D341Med (cell line): Measurements from ENCODE around the gene PRKN.

Source experiments
- DNase-seq: peaks from one replicate; pipeline ENCODE4 v3.0.0; 2012; ENCODE audit warnings: low spot score

PRKN gene

DNA sequence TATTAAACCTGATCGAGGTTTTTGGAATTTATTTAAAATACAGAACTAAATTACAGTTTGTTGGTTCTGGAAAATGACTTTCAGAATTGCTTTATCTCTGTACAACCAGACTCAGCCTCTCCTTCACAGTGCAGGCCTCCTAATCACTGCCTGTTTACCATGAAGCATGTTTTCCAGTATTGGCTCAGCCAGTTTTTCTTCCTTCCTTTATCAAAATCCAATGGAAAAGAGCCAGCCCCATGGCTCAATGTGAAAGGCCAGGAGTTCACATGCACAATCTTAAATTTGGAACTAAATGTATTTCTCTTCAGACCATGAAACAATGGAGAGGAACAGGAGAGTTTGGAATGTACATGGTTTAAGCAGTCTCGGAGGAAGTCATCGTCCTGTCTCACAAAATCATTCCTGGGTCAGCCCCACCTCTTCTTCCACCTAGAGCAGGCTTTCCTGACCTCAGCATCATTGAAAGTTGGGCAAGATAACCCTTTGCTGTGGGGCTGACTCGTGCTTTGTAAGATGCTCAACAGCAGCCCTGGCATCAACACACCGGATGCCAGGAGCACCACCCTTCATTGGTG lies 772.8 kb downstream of the PRKN start:
- DNase-seq: no peak

DNA sequence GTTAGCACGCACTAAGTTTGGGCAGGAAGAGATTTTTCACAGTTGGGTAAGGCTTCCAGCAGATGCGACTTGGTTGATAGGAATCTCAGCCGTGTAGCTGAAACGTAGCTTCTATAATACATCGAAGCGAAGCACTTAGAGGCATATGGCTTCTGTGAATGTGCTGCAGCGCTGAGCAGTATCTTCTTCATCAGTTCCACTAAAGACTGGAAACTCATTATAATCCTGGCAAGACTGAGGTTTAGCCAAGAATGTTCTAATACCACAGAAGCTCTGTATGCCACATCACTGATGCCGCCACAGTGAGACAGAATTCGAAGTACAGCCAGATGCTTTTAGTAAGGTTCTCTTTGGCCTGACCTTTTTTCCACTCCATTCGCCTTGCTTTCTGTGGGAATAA lies 773.5 kb downstream of the PRKN start:
- DNase-seq: no peak

DNA sequence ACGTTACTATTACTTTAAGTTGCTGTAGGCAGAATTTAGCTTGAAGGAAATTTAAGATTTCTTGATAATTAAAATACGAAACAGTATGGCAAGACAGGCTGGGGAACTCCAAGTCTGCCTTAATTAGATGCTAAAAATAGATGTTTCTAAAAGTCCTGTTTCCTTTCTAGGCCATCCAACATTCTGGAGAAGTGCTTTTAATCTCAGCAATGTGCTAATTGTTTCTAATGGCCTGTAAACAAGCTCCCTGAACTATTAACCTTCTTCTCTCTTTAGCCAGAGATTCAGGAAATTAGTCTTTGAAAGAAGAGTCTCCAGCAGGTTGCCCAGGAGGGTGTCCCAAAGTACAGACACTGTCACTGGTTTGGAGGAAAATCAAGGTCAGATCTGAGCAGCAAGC lies 776.4 kb downstream of the PRKN start:
- no peak for DNase-seq

DNA sequence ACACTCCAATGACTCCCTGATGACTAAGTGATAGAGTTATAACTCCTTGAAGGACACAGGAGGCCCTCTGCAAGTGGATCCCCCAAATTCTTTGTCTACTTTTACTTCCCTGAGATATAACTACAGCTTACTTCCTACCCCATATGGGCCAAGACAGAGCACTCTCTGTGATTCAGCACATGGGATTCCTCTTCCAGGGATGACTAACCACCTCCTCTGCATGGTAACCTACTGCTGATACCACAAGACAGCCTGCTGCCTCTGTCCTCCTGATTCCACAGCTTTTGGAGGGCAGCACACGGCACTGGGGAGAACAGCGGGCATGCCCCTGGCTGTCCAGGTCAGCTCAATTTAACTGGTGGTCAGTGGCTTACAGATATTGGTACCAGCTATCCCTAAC lies 778.0 kb downstream of the PRKN start:
- no peak for DNase-seq

DNA sequence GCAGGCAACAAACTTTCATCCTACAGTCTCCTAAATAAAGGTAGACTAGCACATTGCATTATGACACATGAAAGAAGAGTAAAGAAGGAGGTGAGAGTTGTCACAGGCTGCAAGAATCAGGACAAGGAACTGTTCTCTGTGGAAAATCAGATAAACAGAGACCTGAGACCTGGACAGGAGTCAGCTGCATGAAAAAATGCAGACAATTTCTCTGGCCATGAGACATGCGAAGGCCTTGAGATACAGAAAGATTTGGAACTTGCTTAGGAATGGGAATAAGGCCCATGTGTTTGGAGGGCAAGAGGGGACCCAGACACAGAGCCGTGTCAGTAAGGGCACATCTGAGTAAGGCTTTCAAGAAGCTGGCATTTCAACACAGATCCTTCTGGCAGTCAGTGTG lies 779.1 kb downstream of the PRKN start:
- no peak for DNase-seq

DNA sequence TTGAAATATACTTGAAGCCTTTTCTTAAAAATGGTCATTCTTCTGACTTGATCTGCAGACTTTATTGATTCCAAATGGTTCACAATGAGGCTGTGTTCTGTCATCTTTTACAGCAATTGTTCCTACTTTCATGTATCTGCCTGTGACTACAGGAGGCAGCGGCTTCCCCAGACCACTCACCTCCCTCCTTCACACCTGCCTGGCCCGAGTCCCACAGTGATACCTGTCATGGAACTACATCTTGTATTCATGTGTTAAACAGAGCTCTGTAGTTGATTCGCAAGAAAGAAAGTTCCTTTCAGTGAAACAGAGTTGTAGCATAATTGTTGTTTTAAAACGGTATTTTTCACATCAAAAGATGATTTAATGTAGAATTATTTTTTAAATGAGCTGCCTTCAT lies 780.2 kb downstream of the PRKN start:
- DNase-seq: no peak

DNA sequence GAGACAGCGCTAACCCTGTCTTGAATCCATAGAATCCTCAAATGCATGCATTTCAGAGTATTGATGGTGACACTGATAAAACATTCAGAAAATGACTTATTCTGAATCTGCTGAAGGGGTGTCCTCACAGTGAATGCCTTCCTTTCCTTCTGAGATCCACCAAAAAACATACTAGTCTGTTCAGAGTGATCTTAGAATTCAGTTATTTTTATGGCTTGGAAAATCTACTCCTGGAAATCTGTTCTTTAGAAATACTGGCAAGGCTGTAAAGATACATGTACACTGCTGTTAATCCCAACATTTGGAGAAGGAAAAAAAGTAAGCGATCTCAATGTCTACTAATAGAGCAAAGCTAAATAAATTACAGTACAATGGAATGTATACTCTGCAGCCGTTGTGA lies 781.1 kb downstream of the PRKN start:
- DNase-seq: no peak

DNA sequence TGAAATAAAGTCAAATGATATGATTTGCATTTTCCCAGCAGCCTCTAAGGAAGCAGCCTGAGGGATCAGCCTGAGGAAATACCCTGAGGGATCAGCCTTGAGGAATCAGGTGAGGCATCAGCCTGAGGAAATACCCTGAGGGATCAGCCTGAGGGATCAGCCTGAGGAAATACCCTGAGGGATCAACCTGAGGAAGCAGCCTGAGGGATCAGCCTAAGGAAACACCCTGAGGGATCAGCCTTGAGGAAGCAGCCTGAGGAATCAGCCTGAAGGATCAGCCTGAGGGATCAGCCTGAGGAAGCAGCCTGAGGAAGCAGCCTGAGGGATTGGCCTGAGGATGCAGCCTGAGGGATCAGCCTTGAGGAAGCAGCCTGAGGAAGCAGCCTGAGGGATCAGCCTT lies 784.0 kb downstream of the PRKN start:
- DNase-seq: no peak

DNA sequence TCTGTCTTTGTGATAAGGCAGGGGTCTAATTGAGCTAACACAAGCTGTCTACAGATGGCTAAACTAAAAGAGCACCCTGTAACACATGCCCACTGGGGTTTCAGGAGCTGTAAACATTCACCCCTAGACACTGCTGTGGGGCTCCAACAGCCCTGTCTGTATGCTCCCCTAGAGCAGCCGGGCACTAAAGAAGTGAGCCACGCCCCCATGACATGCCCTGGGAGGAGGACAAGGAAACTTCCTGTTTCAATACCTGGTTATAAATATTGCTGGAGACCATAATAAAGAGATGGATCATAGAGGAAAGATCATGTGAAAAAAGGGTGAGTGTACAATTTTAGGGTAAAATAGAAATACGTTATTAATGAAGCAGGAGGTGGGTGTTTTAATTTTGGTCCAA lies 786.0 kb downstream of the PRKN start:
- DNase-seq: no peak

DNA sequence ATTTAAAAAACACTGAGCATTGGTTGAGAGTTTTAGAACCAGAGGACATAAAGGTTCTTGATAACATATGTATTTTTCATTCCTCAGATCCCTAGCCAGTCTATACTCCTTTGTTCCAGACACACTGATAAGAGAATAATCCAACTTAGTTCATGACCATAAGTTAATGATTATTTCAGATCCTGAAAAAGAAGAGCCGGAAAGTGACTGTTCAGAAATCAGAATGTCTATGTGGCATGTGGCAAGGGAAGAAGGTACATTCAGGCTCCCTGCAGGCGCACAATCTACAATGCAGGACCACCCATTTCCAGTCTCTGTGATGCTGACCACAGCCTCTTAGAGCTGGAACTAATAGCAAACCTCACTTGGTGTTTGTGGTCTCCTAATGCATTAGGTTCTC lies 787.0 kb downstream of the PRKN start:
- DNase-seq: no peak

DNA sequence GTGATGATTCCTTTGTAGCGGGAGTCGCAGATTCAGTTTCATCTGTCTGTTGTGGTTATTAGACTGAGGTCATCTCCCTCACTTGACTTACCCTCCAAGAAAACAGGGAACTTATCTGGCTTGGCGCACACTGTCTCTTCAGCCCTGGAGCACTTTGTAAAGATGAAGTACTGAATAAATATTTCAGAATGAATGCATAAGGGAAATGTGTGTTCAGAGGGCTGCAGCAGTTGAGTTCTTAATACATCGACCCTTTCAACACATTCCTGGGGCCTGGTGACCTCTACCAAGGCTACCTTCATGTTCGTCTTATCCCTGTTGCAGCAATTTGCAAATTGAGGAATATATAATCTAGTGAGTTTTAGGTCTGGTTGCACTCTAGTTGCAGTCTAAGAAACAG lies 801.2 kb downstream of the PRKN start:
- DNase-seq: no peak

DNA sequence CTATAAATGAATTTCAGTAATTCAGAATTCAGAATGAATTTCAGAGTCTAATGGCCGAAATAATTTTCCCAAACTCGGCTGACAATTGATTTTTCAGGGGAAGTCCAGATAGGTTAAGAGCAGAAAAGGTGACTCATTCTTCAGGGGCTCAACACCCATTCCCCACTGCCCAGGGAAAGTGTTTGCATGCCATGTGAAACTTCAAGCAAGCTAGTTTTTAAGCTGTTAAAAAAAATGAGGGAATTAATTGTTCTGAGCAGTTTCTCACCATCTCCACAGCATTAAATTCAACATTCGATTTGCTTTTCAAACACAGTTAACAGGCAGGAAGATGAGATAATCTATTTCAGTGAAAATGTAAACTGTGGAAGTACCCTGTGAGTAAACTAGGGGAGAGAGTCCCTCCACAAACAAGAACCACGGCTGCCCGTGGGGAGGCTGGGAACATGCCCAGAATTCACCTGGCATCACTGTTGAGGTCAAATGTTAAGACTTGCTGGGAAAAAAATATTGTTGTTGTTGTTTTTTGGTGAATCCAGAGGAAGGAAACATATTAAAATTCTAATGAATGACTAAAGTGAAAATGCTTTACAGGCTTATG lies 803.0 kb downstream of the PRKN start:
- no peak for DNase-seq

DNA sequence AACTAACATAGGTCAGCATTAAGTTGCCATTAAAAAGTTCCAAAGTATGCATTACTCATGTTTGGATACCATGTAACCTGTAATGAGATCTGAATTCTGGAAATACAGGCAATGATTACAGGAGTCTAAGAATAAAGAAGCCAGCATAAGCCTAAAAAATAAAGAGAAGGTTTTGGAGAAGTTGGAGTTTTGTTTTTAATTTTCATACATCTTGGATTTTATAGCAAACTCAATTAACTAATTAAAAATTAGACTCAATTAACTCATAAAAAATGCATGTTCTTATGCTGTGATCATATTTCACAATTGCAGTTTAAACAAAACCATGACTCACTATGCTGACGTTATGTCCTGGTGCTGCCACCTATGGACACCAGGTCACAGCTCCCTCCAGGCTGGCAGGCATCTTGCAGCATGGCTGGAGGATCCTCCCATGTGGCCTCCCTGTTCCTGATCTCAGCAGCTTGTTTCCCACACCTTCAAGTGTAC lies 804.9 kb downstream of the PRKN start:
- peak; percentile 53 for DNase-seq

DNA sequence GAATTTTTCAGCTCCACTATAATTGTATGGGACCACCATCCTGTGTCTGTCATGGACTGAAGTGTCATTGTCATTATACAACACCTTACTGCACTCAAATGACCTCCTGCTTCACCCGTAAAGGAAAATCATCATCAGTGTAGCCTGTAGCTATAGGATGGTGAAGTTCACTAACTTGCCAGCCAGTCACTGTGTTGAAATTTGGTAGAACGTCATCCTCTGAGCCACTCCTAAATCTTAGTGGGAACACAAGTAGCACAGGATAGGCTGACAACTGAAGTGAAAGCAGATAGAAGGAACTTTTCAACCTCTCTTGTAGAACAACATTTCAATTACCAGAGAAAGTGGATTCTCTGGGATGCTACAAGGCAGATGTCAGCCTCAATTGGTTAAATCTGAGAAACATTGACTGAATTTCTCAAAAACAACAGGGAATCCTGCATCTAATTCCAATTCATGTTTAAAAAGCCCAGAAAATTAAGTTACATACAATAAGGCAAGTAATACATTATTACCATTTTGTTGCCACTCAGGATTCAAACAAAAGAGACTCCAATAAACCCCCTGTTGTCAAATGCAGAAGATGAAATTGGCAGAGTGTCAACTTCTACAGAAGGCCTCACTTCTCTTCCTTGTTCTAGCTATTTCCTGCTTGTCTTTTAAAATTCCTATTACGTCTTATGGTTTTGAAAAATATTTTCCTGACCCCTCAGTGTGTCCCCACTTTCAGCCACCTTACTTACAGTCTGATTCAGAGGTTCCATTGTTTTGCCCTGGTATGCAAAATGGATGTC lies 805.8 kb downstream of the PRKN start:
- no peak for DNase-seq

DNA sequence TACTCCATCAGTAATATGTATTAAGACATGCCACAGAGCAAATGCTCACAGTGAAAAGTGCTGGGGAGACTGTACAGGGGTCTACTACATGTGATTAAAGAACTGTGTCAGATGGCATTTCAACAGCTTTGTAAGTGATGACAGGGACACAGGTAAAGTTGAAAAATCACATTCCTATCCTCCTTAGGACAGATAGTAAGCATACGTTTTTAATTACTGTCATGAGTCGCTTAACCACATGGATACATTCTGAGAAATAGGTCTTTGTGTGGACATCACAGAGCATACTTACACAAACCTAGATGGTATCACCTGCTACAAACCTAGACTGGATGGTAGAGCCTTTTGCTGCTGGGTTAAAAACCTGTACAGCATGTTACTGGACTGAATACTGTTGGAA lies 807.9 kb downstream of the PRKN start:
- DNase-seq: no peak

DNA sequence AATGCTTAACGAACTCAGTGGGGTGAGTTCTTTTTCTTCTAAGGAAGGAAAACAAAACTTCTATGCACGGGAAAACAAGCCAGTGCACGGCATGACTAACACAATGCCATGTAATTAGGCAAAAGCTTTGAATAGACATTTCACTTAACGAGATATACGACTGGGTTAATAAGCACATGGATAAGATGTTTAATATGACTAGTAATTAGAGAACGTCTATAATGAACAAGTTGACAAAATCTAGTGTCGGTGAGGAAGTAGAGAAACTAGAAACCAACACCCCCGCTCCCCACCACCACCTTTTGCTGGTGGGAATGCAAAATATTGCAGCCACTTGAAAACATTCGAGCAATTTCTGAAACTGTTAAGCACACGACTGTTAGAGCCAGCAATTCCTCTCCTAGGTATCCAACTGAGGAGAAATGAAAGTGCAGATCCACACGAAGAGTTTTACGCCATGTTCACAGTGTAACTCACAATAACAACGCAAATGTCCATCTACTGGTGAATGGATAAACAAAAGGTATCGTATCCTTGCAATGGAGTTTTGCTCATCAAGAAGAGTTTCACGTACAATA lies 808.8 kb downstream of the PRKN start:
- no peak for DNase-seq

DNA sequence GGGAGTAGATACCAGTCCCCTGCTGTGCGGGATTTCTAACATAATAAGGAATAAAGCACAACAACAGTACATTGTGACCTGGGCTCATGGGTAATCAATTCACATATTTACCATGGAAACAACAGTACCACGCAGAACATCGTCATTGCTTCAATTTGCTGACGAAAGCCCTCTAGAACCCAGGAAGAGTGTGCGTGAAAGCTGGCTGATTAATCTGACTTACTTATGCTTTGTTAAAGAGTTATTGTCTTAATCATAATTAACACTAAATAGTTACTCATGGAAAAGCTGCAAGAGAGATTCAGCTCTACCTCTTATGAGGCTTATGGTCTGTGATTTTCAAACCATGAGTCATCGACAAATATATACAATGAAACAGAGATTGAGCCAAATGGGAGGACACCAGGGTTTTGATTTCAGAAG lies 809.4 kb downstream of the PRKN start:
- DNase-seq: no peak

DNA sequence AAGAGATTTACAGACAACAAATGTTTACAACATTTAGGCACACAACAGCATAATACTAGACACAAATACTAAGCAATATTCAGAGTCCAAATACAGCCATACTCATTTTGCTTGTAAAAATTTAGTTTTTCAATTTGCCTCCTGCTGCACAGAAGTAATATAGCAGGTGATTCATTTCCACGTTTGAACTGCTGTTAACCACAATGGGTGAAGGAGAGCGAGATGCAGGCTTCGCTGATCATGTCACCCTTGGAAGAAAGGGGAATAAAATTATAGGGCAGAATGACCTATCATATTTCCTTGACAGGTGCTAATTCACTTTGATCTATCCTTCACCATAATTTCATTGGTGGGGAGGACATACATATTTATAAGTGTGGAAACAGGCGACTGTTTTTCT lies 809.9 kb downstream of the PRKN start:
- DNase-seq: no peak

DNA sequence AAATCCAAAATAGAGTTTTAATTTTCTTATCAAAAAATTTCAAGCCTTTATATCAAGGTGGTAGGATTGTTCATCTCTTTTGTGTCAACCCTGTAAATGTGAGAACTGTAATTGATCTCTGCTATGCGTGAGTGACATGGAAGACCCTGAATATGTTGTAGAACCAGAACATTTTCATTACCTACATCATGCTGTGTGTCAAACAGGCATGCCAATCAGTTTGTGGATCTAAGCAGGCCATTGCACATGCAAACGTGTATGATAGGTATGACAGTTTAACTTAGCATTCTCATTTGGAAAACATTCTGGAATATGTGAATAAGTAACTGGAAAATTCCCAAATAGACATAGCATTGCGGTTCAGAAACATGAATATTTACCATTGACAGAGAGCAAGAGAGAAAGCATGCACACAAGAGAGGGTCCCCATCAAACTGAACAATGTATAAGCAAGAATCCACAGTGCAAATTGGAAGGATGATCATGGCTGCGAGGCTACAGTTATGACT lies 812.1 kb downstream of the PRKN start:
- no peak for DNase-seq

DNA sequence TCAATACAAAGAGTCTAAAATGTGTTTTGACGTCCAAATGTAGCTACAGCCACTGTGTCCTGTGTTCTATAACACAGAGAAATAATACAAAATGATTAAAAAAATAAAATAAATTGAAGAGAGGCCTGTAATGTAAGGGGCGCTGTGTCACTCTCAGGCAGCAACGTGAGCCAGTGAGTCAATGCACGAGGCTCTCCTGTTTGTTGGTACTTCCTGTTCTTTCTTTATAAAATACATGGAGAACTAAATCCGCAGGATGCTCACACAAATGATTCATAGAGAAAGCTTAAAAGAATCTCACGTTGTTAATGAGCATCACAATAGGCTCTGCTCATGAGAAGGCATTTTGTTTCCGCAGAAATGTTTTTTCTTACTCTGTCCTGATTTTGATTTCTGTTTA lies 818.7 kb downstream of the PRKN start:
- DNase-seq: no peak

DNA sequence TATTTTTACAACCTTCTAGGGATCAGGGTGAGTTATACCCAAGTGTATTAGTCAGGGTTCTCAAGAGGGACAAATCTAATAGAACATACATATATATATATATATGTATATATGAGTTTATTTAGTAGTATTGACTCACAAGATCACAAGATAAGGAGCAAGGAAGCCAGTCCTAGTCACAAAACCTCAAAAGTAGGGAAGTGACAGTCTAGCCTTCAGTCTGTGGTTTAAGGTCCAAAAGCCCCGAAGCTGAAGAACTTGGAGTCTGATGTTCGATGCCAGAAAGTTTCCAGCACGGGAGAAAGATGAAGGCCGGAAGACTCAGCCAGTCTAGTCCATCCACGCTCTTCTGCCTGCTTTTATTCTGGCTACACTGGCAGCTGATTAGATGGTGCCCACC lies 821.0 kb downstream of the PRKN start:
- DNase-seq: no peak

DNA sequence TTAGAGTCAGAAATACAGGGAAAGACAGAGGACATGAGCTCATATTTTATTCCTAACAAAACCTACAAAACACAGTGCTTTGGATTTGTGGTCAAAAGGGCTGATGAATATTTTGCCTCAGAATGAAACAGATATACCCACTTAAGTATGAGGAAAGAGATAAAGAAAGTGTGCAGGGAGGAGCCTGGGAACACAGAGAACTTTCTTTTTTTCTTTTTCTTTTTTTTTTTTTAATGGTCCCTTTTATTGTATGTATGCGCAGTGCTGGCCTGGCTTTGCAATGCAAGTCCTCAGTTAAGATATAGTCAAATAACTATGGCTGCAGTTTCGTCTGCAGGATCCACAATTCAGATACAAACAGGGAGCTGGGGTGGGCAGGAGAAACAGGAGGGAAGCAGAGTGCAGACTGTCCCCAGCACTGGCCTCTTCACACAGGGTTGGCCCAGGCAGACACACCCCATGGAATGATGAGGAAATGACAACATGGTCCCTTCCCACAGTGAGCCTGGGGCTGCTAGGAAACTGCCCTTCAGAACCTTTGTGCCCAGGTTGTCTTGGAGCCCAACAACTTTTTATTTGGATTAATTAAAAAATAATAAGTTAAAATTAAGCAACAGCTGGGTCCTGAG lies 823.9 kb downstream of the PRKN start:
- no peak for DNase-seq
